B cell (primary cell): ENCODE measurements around the gene ACER2. TPM values are rescaled to one million over a fixed set of nuclear protein-coding genes. Genes with fewer than 3 reads are reported as not detected.

ENCODE experiments used
- ATAC-seq: fragments of 200-7000 bp; cut with Tn5 transposase; one replicate; pipeline ENCODE4 v1.10.0; 2021; ENCODE audit warnings: low read depth, mild to moderate bottlenecking, moderate number of reproducible peaks, moderate library complexity
- CTCF ChIA-PET: fragments of 350-600 bp; sonication (Branson Sonifier 250); formaldehyde crosslinking; loops from one replicate; lab custom pipeline; 2021; ENCODE audit warnings: antibody characterized with exemption, inconsistent platforms; lab: Charles Lee
- POLR2A ChIA-PET: fragments of 350-600 bp; sonication (Branson Sonifier 250); formaldehyde crosslinking; loops from one replicate; lab custom pipeline; 2021; ENCODE audit warnings: antibody characterized with exemption; lab: Charles Lee
- DNase-seq: peaks from one replicate; pipeline ENCODE4 v3.0.0; 2013
- H2AFZ ChIP-seq: 2 replicates; pipeline ENCODE4 v1.6.1; 2012; ENCODE audit warnings: mild to moderate bottlenecking, low read depth, low read length; ENCODE audit not compliant: insufficient read depth, poor library complexity, severe bottlenecking
- H3K27ac ChIP-seq, 2 donors: 1 replicate in 1 of 2; 2 replicates in 1 of 2; pipeline ENCODE4 v1.5.1; 2012 to 2013; ENCODE audit warnings: low read length in 2 of 2, mild to moderate bottlenecking in 2 of 2, moderate library complexity in 1 of 2
- H3K27me3 ChIP-seq, 4 experiments: fragments of 200-600 bp in 1 of 4; sonication (generic) in 1 of 4; replicated peaks in 1 of 4; 1 replicate in 2 of 4; 2 replicates in 2 of 4; pipeline versions ENCODE4 v1.6.1 to v1.7.0; 2013 to 2016; ENCODE audit warnings: low read length in 3 of 4, mild to moderate bottlenecking in 2 of 4, mixed read lengths in 1 of 4, moderate library complexity in 1 of 4; ENCODE audit not compliant: insufficient read depth in 4 of 4, control insufficient read depth in 3 of 4; ENCODE audit errors: control extremely low read depth in 1 of 4
- H3K36me3 ChIP-seq, 2 experiments: replicated peaks in 1 of 2; 1 replicate in 1 of 2; 2 replicates in 1 of 2; pipeline versions ENCODE4 v1.6.1 to v1.7.1; 2013; ENCODE audit warnings: low read length in 1 of 2; ENCODE audit not compliant: insufficient read depth in 2 of 2, control insufficient read depth in 1 of 2; ENCODE audit errors: control extremely low read depth in 1 of 2, extremely low read depth in 1 of 2
- H3K4me1 ChIP-seq, 2 donors: fragments of 200-600 bp in 1 of 2; sonication (generic) in 1 of 2; 1 replicate in 1 of 2; 2 replicates in 1 of 2; pipeline versions ENCODE4 v1.5.1 to v1.6.1; 2013 to 2017; ENCODE audit warnings: low read length in 2 of 2; ENCODE audit not compliant: control insufficient read depth in 2 of 2, insufficient read depth in 2 of 2
- H3K4me2 ChIP-seq: replicated peaks from 2 replicates; pipeline ENCODE3; 2012; ENCODE audit warnings: mild to moderate bottlenecking, low read depth, low read length; ENCODE audit not compliant: poor library complexity, severe bottlenecking
- H3K4me3 ChIP-seq, 5 experiments: fragments of 200-600 bp in 1 of 5; sonication (generic) in 1 of 5; 1 replicate in 3 of 5; 2 replicates in 2 of 5; pipeline versions ENCODE4 v1.5.1 to v1.7.0; 2011 to 2016; ENCODE audit warnings: low read length in 4 of 5, mild to moderate bottlenecking in 4 of 5, low read depth in 2 of 5, control low read depth in 1 of 5, moderate library complexity in 1 of 5; ENCODE audit not compliant: insufficient read depth in 1 of 5; ENCODE audit errors: control extremely low read depth in 1 of 5, extremely low read depth in 1 of 5
- H3K79me2 ChIP-seq: fragments of 200-600 bp; sonication (generic); one replicate; pipeline ENCODE4 v1.6.0; 2016; ENCODE audit warnings: low read length; ENCODE audit not compliant: control insufficient read depth, insufficient read depth
- H3K9ac ChIP-seq: fragments of 200-600 bp; sonication (generic); 2 replicates; pipeline ENCODE4 v1.6.1; 2017; ENCODE audit warnings: mild to moderate bottlenecking, low read length, moderate library complexity
- H3K9me3 ChIP-seq, 3 donors: one replicate each; pipeline versions ENCODE4 v1.6.1 to v1.7.1; 2013; ENCODE audit warnings: low read length in 2 of 3; ENCODE audit not compliant: control insufficient read depth in 2 of 3, insufficient read depth in 1 of 3; ENCODE audit errors: control extremely low read depth in 1 of 3
- H4K20me1 ChIP-seq: 2 replicates; pipeline ENCODE4 v1.6.0; 2012; ENCODE audit warnings: mild to moderate bottlenecking, low read length; ENCODE audit not compliant: insufficient read depth, control insufficient read depth, poor library complexity, severe bottlenecking
- H3K27ac Mint-ChIP-seq: one replicate; pipeline ENCODE4 v1.8.0; 2021; ENCODE audit warnings: mixed read lengths
- H3K27me3 Mint-ChIP-seq: one replicate; pipeline ENCODE4 v1.8.0; 2021; ENCODE audit warnings: mixed read lengths
- H3K4me1 Mint-ChIP-seq: one replicate; pipeline ENCODE4 v1.8.0; 2021; ENCODE audit warnings: mixed read lengths
- H3K4me3 Mint-ChIP-seq: one replicate; pipeline ENCODE4 v1.8.0; 2021; ENCODE audit warnings: mixed read lengths
- H3K9me3 Mint-ChIP-seq: one replicate; pipeline ENCODE4 v1.8.0; 2022; ENCODE audit warnings: mixed read lengths; ENCODE audit not compliant: insufficient read depth
- CTCF ChIP-seq: fragments of 200-600 bp; IDR thresholded peaks from one replicate; pipeline ENCODE4 v1.8.0; 2022; ENCODE audit warnings: antibody characterized with exemption, mild to moderate bottlenecking
- EZH2 ChIP-seq: IDR thresholded peaks from 2 replicates; pipeline ENCODE4 v1.6.1; 2012; ENCODE audit warnings: borderline replicate concordance, low read depth, mild to moderate bottlenecking, moderate library complexity, low read length; ENCODE audit not compliant: insufficient read depth, poor library complexity, severe bottlenecking
- WGBS: methylation state at CpG from one replicate; pipeline ENCODE4 v1.1.5; 2013; ENCODE audit warnings: missing lambda C conversion rate; ENCODE audit not compliant: insufficient coverage; 5-methylcytosine and 5-hydroxymethylcytosine counted together
- intact Hi-C: fragments of 100-400 bp; cut with micrococcal nuclease; formaldehyde crosslinking; loops from one replicate; pipeline ENCODE4 v1.10.0; 2022
- polyA plus RNA-seq: library from polyadenylated mRNA; depleted of rRNA; stranded (reverse); fragments of >200 nt; gene quantifications from 2 replicates; pipeline ENCODE4 v1.2.3, GENCODE V29; 2012
- total RNA-seq, 2 donors: library from RNA; stranded (reverse); fragments of 120-200 nt in 1 of 2; gene quantifications; 1 replicate in 1 of 2; 2 replicates in 1 of 2; pipeline versions ENCODE4 v1.2.3 to v1.2.4, GENCODE V29; 2013 to 2022

Gene ACER2
- total and polyA plus RNA-seq, 2 donors (not counting 1 experiment from before 2014, with no cell fraction given) = 1.1 to 5.5 TPM

- ATAC-seq (no peak), DNase-seq (no peak)
- WGBS = no CpG with 5 or more reads among the region's 1 CpG
- Mint-ChIP-seq H3K9me3 (no peaks in the 10 kb centered on the region), H3K4me3 (no peak overlapping the region), H3K4me1 (no peaks in the 10 kb centered on the region), H3K27me3 (no peaks in the 10 kb centered on the region), H3K27ac (no peak overlapping the region)
- H3K4me3 ChIP-seq = no peak overlapping the region
- no peaks in the 10 kb centered on the region for H3K36me3 ChIP-seq
- no peak overlapping the region for H3K27ac ChIP-seq
- H3K9me3 ChIP-seq = no peaks in the 10 kb centered on the region
- no peaks in the 10 kb centered on the region for H3K27me3 ChIP-seq
- ChIA-PET CTCF (interaction anchor here (0.9 to 1.9 kb wide), 5 partner anchors 8 to 20 kb away, joined by 3 to 5 read pairs (median 4); no protein-coding TSS in a partner anchor), POLR2A (no interaction called here)
- TF ChIP-seq EZH2 (no peak), CTCF (no peak)
- no peak overlapping the region for H2AFZ ChIP-seq
- H3K9ac ChIP-seq = no peak overlapping the region
- H3K4me1 ChIP-seq = no peaks in the 10 kb centered on the region
- H4K20me1 ChIP-seq = no peaks in the 10 kb centered on the region
- no peaks in the 10 kb centered on the region for H3K79me2 ChIP-seq
- no peak overlapping the region for H3K4me2 ChIP-seq
- intact Hi-C loops = no loop called here
Observed at GRCh38 chr9:19484699-19485098, 75.9 kb downstream of the ACER2 start.

- Histone ChIP-seq H3K9me3 (no peaks in the 10 kb centered on the region), H3K4me3 (no peak overlapping the region), H4K20me1 (no peaks in the 10 kb centered on the region), H2AFZ (no peak overlapping the region), H3K79me2 (no peaks in the 10 kb centered on the region), H3K27ac (no peak overlapping the region), H3K4me1 (no peaks in the 10 kb centered on the region), H3K4me2 (no peak overlapping the region), H3K27me3 (no peaks in the 10 kb centered on the region), H3K36me3 (no peaks in the 10 kb centered on the region), H3K9ac (no peak overlapping the region)
- ChIA-PET CTCF (interaction anchor here (1.5 to 1.9 kb wide), 2 partner anchors 13 to 20 kb away, joined by 3 to 5 read pairs; no protein-coding TSS in a partner anchor), POLR2A (no interaction called here)
- Mint-ChIP-seq H3K9me3 (no peaks in the 10 kb centered on the region), H3K4me3 (no peak overlapping the region), H3K27ac (no peak overlapping the region), H3K4me1 (no peaks in the 10 kb centered on the region), H3K27me3 (no peaks in the 10 kb centered on the region)
- DNase-seq (no peak), ATAC-seq (no peak)
- 100% methylated on average over 1 of the region's 2 CpGs for WGBS
- intact Hi-C loops = no loop called here
- TF ChIP-seq CTCF (no peak), EZH2 (no peak)
Observed at GRCh38 chr9:19485193-19485592, 76.4 kb downstream of the ACER2 start.
